Measurements from ENCODE around the gene ARFIP1. TPM values are rescaled to one million over a fixed set of nuclear protein-coding genes. Genes with fewer than 3 reads are reported as not detected.

The ARFIP1 gene
- total RNA-seq, 1 experiment from 2014 or later, result 32.7 TPM

DNA sequence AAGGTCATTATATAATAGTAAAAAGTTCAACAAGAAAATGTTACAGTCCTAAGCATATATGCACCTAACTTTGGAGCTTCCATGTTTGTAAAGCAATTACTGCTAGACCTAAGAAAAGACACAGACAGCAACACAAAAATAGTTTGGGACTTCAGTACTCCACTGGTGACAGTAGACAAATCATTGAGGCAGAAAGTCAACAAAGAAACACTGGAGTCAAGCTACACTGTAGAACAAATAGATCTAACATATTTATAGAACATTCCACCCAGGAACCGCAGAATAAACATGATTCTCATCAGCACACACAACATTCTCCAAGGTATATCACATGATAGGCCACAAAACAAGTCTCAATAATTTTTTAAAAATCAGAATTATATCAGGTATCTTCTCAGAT, 42.6 kb downstream of the ARFIP1 start:
- Histone ChIP-seq H3K79me2 (ENCODE audit: insufficient read depth, low read length) (no peaks in the 10 kb centered on the region), H3K27ac (ENCODE audit: low read depth, low read length) (no peak overlapping the region), H3K27me3 (ENCODE audit: insufficient read depth, low read length) (no peaks in the 10 kb centered on the region), H4K20me1 (ENCODE audit: insufficient read depth) (no peaks in the 10 kb centered on the region), H2AFZ (ENCODE audit: low read depth, low read length, poor library complexity, severe bottlenecking) (no peak overlapping the region), H3K9me3 (ENCODE audit: control insufficient read depth in 1 of 2, insufficient read depth in 1 of 2, low read depth in 1 of 2, low read length in 2 of 2) (no peaks in the 10 kb centered on the region), H3K4me3 (replicated peaks in 1 of 2; ENCODE audit: low read depth in 1 of 2, low read length in 2 of 2) (no peak overlapping the region), H3K36me3 (ENCODE audit: control insufficient read depth in 1 of 2, insufficient read depth in 2 of 2, low read length in 2 of 2) (no peaks in the 10 kb centered on the region), H3K9me2 (ENCODE audit: insufficient read depth) (no peaks in the 10 kb centered on the region), H3K4me2 (ENCODE audit: low read length) (no peak overlapping the region), H3K4me1 (ENCODE audit: control insufficient read depth in 1 of 2, insufficient read depth in 2 of 2, low read length in 2 of 2) (no peaks in the 10 kb centered on the region), H3K9ac (ENCODE audit: low read length) (no peak overlapping the region)
- BruUV-seq (replicated peaks), result no TSS peak
- TF ChIP-seq POLR2AphosphoS5 (IDR thresholded peaks at IDR 0.05; ENCODE audit: low read depth, low read length) (no peak), EZH2 (IDR thresholded peaks at IDR 0.05) (no peak), ZFX (IDR thresholded peaks at IDR 0.05) (no peak), EGR1 (IDR thresholded peaks at IDR 0.05; ENCODE audit: low read depth) (no peak), SP1 (IDR thresholded peaks at IDR 0.05; ENCODE audit: low read depth) (no peak)
- TF ChIP-seq, protein P1, sequence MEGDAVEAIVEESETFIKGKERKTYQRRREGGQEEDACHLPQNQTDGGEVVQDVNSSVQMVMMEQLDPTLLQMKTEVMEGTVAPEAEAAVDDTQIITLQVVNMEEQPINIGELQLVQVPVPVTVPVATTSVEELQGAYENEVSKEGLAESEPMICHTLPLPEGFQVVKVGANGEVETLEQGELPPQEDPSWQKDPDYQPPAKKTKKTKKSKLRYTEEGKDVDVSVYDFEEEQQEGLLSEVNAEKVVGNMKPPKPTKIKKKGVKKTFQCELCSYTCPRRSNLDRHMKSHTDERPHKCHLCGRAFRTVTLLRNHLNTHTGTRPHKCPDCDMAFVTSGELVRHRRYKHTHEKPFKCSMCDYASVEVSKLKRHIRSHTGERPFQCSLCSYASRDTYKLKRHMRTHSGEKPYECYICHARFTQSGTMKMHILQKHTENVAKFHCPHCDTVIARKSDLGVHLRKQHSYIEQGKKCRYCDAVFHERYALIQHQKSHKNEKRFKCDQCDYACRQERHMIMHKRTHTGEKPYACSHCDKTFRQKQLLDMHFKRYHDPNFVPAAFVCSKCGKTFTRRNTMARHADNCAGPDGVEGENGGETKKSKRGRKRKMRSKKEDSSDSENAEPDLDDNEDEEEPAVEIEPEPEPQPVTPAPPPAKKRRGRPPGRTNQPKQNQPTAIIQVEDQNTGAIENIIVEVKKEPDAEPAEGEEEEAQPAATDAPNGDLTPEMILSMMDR (IDR thresholded peaks at IDR 0.05 in 2 of 3, conservative IDR thresholded peaks at IDR 0.05 in 1 of 3; ENCODE audit: borderline replicate concordance in 1 of 3, insufficient read depth in 1 of 3, low read depth in 2 of 3, low read length in 2 of 3), result no peak
- TF ChIP-seq, protein P2, sequence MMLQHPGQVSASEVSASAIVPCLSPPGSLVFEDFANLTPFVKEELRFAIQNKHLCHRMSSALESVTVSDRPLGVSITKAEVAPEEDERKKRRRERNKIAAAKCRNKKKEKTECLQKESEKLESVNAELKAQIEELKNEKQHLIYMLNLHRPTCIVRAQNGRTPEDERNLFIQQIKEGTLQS (IDR thresholded peaks at IDR 0.05), result no peak
- TF ChIP-seq, protein P3, sequence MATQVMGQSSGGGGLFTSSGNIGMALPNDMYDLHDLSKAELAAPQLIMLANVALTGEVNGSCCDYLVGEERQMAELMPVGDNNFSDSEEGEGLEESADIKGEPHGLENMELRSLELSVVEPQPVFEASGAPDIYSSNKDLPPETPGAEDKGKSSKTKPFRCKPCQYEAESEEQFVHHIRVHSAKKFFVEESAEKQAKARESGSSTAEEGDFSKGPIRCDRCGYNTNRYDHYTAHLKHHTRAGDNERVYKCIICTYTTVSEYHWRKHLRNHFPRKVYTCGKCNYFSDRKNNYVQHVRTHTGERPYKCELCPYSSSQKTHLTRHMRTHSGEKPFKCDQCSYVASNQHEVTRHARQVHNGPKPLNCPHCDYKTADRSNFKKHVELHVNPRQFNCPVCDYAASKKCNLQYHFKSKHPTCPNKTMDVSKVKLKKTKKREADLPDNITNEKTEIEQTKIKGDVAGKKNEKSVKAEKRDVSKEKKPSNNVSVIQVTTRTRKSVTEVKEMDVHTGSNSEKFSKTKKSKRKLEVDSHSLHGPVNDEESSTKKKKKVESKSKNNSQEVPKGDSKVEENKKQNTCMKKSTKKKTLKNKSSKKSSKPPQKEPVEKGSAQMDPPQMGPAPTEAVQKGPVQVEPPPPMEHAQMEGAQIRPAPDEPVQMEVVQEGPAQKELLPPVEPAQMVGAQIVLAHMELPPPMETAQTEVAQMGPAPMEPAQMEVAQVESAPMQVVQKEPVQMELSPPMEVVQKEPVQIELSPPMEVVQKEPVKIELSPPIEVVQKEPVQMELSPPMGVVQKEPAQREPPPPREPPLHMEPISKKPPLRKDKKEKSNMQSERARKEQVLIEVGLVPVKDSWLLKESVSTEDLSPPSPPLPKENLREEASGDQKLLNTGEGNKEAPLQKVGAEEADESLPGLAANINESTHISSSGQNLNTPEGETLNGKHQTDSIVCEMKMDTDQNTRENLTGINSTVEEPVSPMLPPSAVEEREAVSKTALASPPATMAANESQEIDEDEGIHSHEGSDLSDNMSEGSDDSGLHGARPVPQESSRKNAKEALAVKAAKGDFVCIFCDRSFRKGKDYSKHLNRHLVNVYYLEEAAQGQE (IDR thresholded peaks at IDR 0.05; ENCODE audit: low read depth), result no peak
- DNase-seq (ENCODE audit: low read depth, low spot score) (no peak), ATAC-seq (no peak)
- ChIA-PET CTCF (no interaction called here), POLR2A (interaction anchor here (1.1 kb wide), 1 partner anchor 10 kb away, joined by 3 read pairs; no protein-coding TSS in a partner anchor), RAD21 (ENCODE audit: low non-redundant PET in 1 of 2, low total read pairs in 2 of 2, uncharacterized antibody in 2 of 2, unreplicated experiment in 2 of 2) (no interaction called here)
- intact Hi-C loops (cut with micrococcal nuclease), result no loop called here
